CD4-positive, alpha-beta T cell (primary cell): Measurements from ENCODE around the gene ADGRD2. TPM values are rescaled to one million over a fixed set of nuclear protein-coding genes. Genes with fewer than 3 reads are reported as not detected.

Experiments used
- ATAC-seq: fragments of 200-7000 bp; cut with Tn5 transposase; one replicate; pipeline ENCODE4 v1.10.0; 2022; ENCODE audit warnings: mild to moderate bottlenecking; ENCODE audit not compliant: poor library complexity
- CTCF ChIA-PET: fragments of 350-600 bp; sonication (Branson Sonifier 250); formaldehyde crosslinking; loops from one replicate; lab custom pipeline; 2021; ENCODE audit warnings: antibody characterized with exemption, inconsistent platforms; lab: Charles Lee
- POLR2A ChIA-PET: fragments of 350-600 bp; sonication (Branson Sonifier 250); formaldehyde crosslinking; loops from one replicate; lab custom pipeline; 2021; ENCODE audit warnings: antibody characterized with exemption, inconsistent platforms; lab: Charles Lee
- DNase-seq, 14 experiments: peaks; one replicate each; pipeline ENCODE4 v3.0.0-alpha.2; 2013 to 2020; ENCODE audit warnings: mixed read lengths in 2 of 14
- H3K27ac ChIP-seq, 2 donors: one replicate each; pipeline versions ENCODE4 v1.5.1 to v1.7.0; 2013; ENCODE audit warnings: low read length in 2 of 2, low read depth in 1 of 2, mild to moderate bottlenecking in 1 of 2
- H3K27me3 ChIP-seq, 2 experiments: 1 replicate in 1 of 2; 2 replicates in 1 of 2; pipeline versions ENCODE4 v1.6.1 to v1.7.0; 2013; ENCODE audit warnings: low read length in 2 of 2, control low read depth in 1 of 2, mild to moderate bottlenecking in 1 of 2, moderate library complexity in 1 of 2; ENCODE audit not compliant: insufficient read depth in 2 of 2, control insufficient read depth in 1 of 2
- H3K36me3 ChIP-seq: one replicate; pipeline ENCODE4 v1.6.1; 2013; ENCODE audit warnings: low read length, control low read depth; ENCODE audit not compliant: insufficient read depth
- H3K4me1 ChIP-seq: one replicate; pipeline ENCODE4 v1.6.1; 2013; ENCODE audit warnings: low read length, control low read depth; ENCODE audit not compliant: insufficient read depth
- H3K4me3 ChIP-seq: one replicate; pipeline ENCODE4 v1.5.1; 2013; ENCODE audit warnings: mild to moderate bottlenecking, low read length, moderate library complexity
- H3K9me3 ChIP-seq, 2 experiments: 1 replicate in 1 of 2; 2 replicates in 1 of 2; pipeline versions ENCODE4 v1.6.1 to v1.7.0; 2013; ENCODE audit warnings: low read length in 2 of 2, mild to moderate bottlenecking in 2 of 2, control low read depth in 1 of 2, moderate library complexity in 1 of 2; ENCODE audit not compliant: control insufficient read depth in 1 of 2, insufficient read depth in 1 of 2
- H3K27ac Mint-ChIP-seq: one replicate; pipeline ENCODE4 v1.8.0; 2020; ENCODE audit warnings: mixed read lengths
- H3K27me3 Mint-ChIP-seq: one replicate; pipeline ENCODE4 v1.8.0; 2021; ENCODE audit warnings: mixed read lengths
- H3K36me3 Mint-ChIP-seq: one replicate; pipeline ENCODE4 v1.8.0; 2021; ENCODE audit warnings: low read depth, mixed read lengths
- H3K4me1 Mint-ChIP-seq: one replicate; pipeline ENCODE4 v1.8.0; 2021; ENCODE audit warnings: low read depth, mixed read lengths
- H3K4me3 Mint-ChIP-seq: one replicate; pipeline ENCODE4 v1.8.0; 2020; ENCODE audit warnings: mild to moderate bottlenecking, mixed read lengths
- H3K9me3 Mint-ChIP-seq: one replicate; pipeline ENCODE4 v1.8.0; 2020; ENCODE audit warnings: mixed read lengths
- CTCF ChIP-seq: fragments of 200-600 bp; IDR thresholded peaks from one replicate; pipeline ENCODE4 v1.8.0; 2022; ENCODE audit warnings: antibody characterized with exemption, mild to moderate bottlenecking
- intact Hi-C, 2 experiments: fragments of 100-400 bp; cut with DNase I in 1 of 2; cut with micrococcal nuclease in 1 of 2; formaldehyde crosslinking; loops; one replicate each; pipeline versions ENCODE4 v1.15.1 to v1.9.0; 2023 to 2025; cut with DNase I, micrococcal nuclease
- total RNA-seq, 174 experiments: library from RNA in 2 of 174; stranded (reverse) in 2 of 174; gene quantifications; one replicate each; pipeline ENCODE4 v1.2.3 and lab custom pipeline; 2021 to 2026

ADGRD2 gene
- total RNA-seq, 2 experiments from 2014 or later, result not detected

GRCh38 chr9:124441291-124441690, 9.0 kb upstream of the ADGRD2 start:
- Histone ChIP-seq H3K27me3 (peaks cover 7 to 10% of the 10 kb centered on the region in 2 experiments), H3K4me1 (no peaks in the 10 kb centered on the region), H3K4me3 (no peak overlapping the region), H3K9me3 (peaks cover 3 to 26% of the 10 kb centered on the region in 2 experiments), H3K27ac (no peak overlapping the region), H3K36me3 (no peaks in the 10 kb centered on the region)
- CTCF ChIA-PET, result no interaction called here
- no peak overlapping the region for H3K27ac Mint-ChIP-seq
- DNase-seq (no peak), ATAC-seq (no peak)
- peaks cover 49% of the 10 kb centered on the region for H3K27me3 Mint-ChIP-seq
- no peak overlapping the region for H3K4me3 Mint-ChIP-seq
- H3K36me3 Mint-ChIP-seq, result no peaks in the 10 kb centered on the region
- intact Hi-C loops, result no loop called here
- TF ChIP-seq CTCF, result no peak
- H3K9me3 Mint-ChIP-seq, result no peaks in the 10 kb centered on the region
- POLR2A ChIA-PET, result no interaction called here
- H3K4me1 Mint-ChIP-seq, result no peaks in the 10 kb centered on the region

GRCh38 chr9:124442379-124442778, 7.9 kb upstream of the ADGRD2 start:
- Histone ChIP-seq H3K4me1 (no peaks in the 10 kb centered on the region), H3K27me3 (peaks cover 7 to 10% of the 10 kb centered on the region in 2 experiments), H3K9me3 (peaks cover 3 to 26% of the 10 kb centered on the region in 2 experiments), H3K27ac (no peak overlapping the region), H3K4me3 (no peak overlapping the region), H3K36me3 (no peaks in the 10 kb centered on the region)
- Mint-ChIP-seq H3K9me3 (no peaks in the 10 kb centered on the region), H3K27me3 (peaks cover 54% of the 10 kb centered on the region), H3K4me1 (no peaks in the 10 kb centered on the region), H3K36me3 (no peaks in the 10 kb centered on the region), H3K4me3 (no peak overlapping the region), H3K27ac (no peak overlapping the region)
- intact Hi-C loops, result no loop called here
- no peak for DNase-seq
- ATAC-seq, result no peak
- POLR2A ChIA-PET, result no interaction called here
- CTCF ChIA-PET, result no interaction called here
- no peak for TF ChIP-seq CTCF

DNA sequence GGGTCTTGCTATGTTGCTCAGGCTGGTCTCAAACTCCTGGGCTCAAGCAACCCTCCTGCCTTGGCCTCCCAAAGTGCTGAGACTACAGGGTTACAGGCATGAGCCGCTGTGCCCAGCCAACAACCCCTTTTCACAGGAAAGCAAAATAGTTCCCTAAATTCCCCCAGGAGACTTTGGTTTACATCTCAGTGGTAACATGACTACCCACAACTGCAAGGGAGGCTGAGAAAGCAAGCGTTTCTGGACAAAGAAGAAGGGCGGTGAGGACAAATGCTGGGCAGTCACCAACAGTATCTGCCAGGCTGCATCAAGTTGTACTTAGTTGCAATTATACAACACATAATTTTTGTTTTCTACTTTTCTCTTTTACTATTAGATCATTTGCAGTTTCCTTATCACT, 7.4 kb upstream of the ADGRD2 start:
- TF ChIP-seq CTCF, result no peak
- Histone ChIP-seq H3K4me1 (no peaks in the 10 kb centered on the region), H3K27ac (no peak overlapping the region), H3K4me3 (no peak overlapping the region), H3K36me3 (no peaks in the 10 kb centered on the region), H3K27me3 (peaks cover 7 to 10% of the 10 kb centered on the region in 2 experiments), H3K9me3 (peaks cover 3 to 26% of the 10 kb centered on the region in 2 experiments)
- ChIA-PET CTCF (no interaction called here), POLR2A (no interaction called here)
- ATAC-seq (no peak), DNase-seq (no peak)
- Mint-ChIP-seq H3K36me3 (no peaks in the 10 kb centered on the region), H3K4me1 (no peaks in the 10 kb centered on the region), H3K9me3 (no peaks in the 10 kb centered on the region), H3K4me3 (no peak overlapping the region), H3K27ac (no peak overlapping the region), H3K27me3 (peaks cover 54% of the 10 kb centered on the region)
- intact Hi-C loops, result no loop called here
